ENCODE data around the gene FGD2. TPM values are rescaled to one million over a fixed set of nuclear protein-coding genes. Genes with fewer than 3 reads are reported as not detected.

The FGD2 gene
- total and polyA plus RNA-seq, 2 of the 8 experiments (the other 6 are each of a cell fraction or from before 2014, with no cell fraction given), result 0.12 to 0.32 TPM

GRCh38 chr6:37051138-37052026 lies 45.9 kb downstream of the FGD2 start (continued):
- TF ChIP-seq TCF12 (IDR thresholded peaks at IDR 0.05; ENCODE audit: low read depth, low read length) (0 out of 2 replicates have a peak, but pooled peaks have one; percentile 61), SP4 (IDR thresholded peaks at IDR 0.05; ENCODE audit: low read length) (no peak), MAX (IDR thresholded peaks at IDR 0.05) (peak; percentile 85), RXRA (IDR thresholded peaks at IDR 0.05; ENCODE audit: insufficient read depth, low read depth, low read length) (no peak), KDM1A (IDR thresholded peaks at IDR 0.05; ENCODE audit: borderline replicate concordance, low read length) (peak; percentile 95), SAP30 (IDR thresholded peaks at IDR 0.05; ENCODE audit: insufficient read depth, insufficient replicate concordance, low read length) (peak; percentile 88), TEAD4 (IDR thresholded peaks at IDR 0.05; ENCODE audit: low read depth, low read length) (no peak), JUN (IDR thresholded peaks at IDR 0.05; ENCODE audit: low read depth, low read length) (no peak), JUND (IDR thresholded peaks at IDR 0.05; ENCODE audit: low read length) (no peak), RAD21 (IDR thresholded peaks at IDR 0.05 in 1 of 2, conservative IDR thresholded peaks at IDR 0.05 in 1 of 2; ENCODE audit: low read depth in 2 of 2, low read length in 2 of 2) (peak; percentile 97 to 98), CTCF (IDR thresholded peaks at IDR 0.05; ENCODE audit: control extremely low read depth in 1 of 3, insufficient read depth in 1 of 3, low read depth in 1 of 3, low read length in 3 of 3) (peak in 2 of 3 experiments; percentile 97; a peak in 3 of 4 replicates), BACH1 (IDR thresholded peaks at IDR 0.05; ENCODE audit: low read length) (peak; percentile 44), ATF2 (IDR thresholded peaks at IDR 0.05; ENCODE audit: low read length) (no peak), EP300 (IDR thresholded peaks at IDR 0.05; ENCODE audit: borderline replicate concordance in 1 of 2, low read depth in 2 of 2, low read length in 2 of 2) (0 out of 3 replicates have a peak, but pooled peaks of 1 of the 2 experiments have one; percentile 24), TAF7 (optimal IDR thresholded peaks at IDR 0.05; ENCODE audit: borderline replicate concordance, low read depth, low read length) (peak; percentile 57)

Measured in H1 (cell line).